IPS-11a (cell line): ENCODE results near the gene MC5R.
"Not testable (repeated sequence)": the region's sequence is repeated elsewhere in the genome, so short reads cannot be mapped to it uniquely, and the experiment has no call there.

Source experiments
- H3K4me3 ChIP-seq: one replicate; pipeline ENCODE4 v1.5.1; 2013; ENCODE audit warnings: low read depth, low read length, control low read depth

MC5R gene

GRCh38 chr18:13836559-13836958 lies 12.6 kb downstream of the MC5R start:
- H3K4me3 ChIP-seq = no peak overlapping the region

DNA sequence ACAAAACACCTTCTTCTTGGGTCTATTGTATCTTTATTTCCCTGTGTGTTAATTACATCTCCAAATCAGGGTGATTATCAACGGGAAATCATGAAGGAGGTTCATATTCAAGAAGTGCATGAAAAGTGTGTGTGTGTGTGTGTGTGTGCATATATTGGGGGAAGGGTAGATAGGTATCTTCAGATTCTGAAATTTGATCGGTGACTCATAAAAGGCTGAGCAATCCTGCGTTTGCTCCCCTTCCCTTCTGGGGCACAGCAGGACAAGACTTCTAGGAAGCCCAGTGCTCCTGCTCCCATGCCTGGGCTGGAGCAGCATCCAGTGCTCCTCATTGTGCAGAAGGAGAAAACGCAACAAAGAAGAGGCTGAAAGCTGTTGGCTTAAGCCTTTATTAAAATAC lies 25.8 kb downstream of the MC5R start:
- no peak overlapping the region for H3K4me3 ChIP-seq

- H3K4me3 ChIP-seq = not testable (repeated sequence)
Observed at GRCh38 chr18:13862898-13863297, 38.9 kb downstream of the MC5R start.

DNA sequence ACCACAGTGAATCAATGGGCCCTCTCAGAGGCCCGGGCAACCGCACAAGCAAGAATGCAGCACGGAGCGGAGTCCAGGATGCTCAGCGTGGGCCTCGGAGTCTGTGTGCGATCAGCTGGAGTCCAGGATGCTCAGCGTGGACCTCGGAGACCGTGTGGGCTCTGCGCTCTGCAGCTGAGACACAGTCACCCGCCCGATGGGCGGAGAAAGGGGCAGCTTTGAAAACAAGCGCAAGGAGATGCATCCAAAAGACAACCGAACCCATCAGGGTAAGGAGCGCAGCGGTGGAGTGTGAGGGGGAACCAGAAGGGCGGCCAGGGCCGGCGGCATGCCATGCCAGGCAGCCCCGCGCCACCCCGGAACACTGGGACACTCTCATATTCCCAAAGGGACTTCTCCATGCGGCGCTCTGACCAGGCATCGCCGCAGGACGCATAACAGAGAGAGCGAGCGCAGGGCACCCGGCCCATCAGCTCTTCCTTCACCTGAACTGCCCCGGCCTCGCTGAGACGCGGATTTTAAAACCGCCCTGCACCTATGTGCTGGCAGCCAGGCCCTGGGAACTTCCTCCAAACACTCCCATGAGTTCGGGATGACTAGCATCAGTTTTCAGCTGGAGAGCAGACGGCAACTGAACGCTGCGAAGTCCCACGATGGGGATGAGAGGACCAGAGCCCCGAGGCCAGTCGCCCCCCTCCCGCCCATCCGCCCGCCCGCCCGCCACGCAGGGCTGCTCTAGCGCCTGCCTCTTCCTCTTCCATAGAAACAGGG lies 44.7 kb downstream of the MC5R start:
- H3K4me3 ChIP-seq = peak overlapping the region; percentile 8

DNA sequence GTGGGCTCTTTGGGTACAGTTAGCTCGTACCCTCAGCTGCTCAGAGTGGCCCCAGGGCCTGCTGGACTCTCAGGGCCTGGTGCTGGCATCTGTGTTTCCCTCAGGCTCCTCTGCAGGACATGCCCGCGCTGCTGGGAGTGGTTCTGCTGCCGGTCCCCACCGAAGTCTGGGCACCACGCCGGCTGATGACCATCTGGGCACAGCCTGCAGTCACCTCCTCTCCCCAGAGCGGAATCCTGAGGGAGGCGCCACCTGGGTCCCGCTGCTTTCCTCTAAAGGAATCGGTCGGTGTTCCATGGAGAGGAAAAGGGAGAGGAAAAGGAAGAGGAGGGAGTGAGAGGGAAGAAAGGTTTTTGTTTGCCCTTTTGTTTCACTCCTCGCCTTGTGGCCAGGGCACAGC lies 47.8 kb downstream of the MC5R start:
- no peak overlapping the region for H3K4me3 ChIP-seq

DNA sequence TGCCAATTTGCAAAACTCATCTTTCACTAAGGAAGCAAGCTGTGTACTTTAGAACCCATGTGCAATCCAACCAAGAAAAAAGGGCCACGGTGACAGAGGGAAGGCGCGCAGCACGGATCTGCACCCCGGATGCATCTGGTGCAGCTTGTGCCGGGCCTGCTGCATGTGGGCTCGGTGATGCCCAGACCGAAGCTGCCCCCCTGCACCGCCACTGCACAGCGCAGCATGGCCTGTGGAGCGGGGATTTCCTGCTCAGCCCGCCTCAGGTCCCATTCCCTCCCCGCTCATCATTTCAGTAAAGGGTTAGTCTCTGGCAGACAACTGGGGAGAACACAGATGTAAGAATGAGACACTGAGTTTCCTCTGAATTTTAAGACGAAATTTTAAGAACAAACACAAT lies 48.4 kb downstream of the MC5R start:
- no peak overlapping the region for H3K4me3 ChIP-seq

- no peak overlapping the region for H3K4me3 ChIP-seq
Observed at GRCh38 chr18:13872932-13873331, 49.0 kb downstream of the MC5R start.

- no peak overlapping the region for H3K4me3 ChIP-seq
Observed at GRCh38 chr18:13874558-13874957, 50.6 kb downstream of the MC5R start.
